Measurements from ENCODE around the gene GNAQ. TPM values are rescaled to one million over a fixed set of nuclear protein-coding genes. Genes with fewer than 3 reads are reported as not detected.

Gene GNAQ
- total and polyA plus RNA-seq, 2 of the 13 experiments (the other 11 are each of a cell fraction or from before 2014, with no cell fraction given): 16.5 to 17.7 TPM

GRCh38 chr9:77807846-77808750, 223.5 kb downstream of the GNAQ start (continued):
- TF ChIP-seq GRHL1 (CRISPR knock-in tag; conservative IDR thresholded peaks at IDR 0.05) (no peak), ZNF382 (CRISPR knock-in tag; IDR thresholded peaks at IDR 0.05; ENCODE audit: borderline replicate concordance) (no peak), BATF2 (CRISPR knock-in tag; IDR thresholded peaks at IDR 0.05) (no peak), ZNF329 (CRISPR knock-in tag; IDR thresholded peaks at IDR 0.05; ENCODE audit: low read depth) (no peak), GPN1 (CRISPR knock-in tag; IDR thresholded peaks at IDR 0.05; ENCODE audit: borderline replicate concordance) (no peak), ARNTL (CRISPR knock-in tag; IDR thresholded peaks at IDR 0.05) (no peak), SPEN (CRISPR knock-in tag; IDR thresholded peaks at IDR 0.05; ENCODE audit: low read depth) (no peak; the same call in 1 of the 2 replicates), ZNF749 (CRISPR knock-in tag; IDR thresholded peaks at IDR 0.05; ENCODE audit: borderline replicate concordance) (no peak), EZH2 (conservative IDR thresholded peaks at IDR 0.05; ENCODE audit: low read depth, low read length) (no peak), JUND (CRISPR knock-in tag; IDR thresholded peaks at IDR 0.05) (no peak), PRPF4 (IDR thresholded peaks at IDR 0.05; ENCODE audit: low read depth, low read length, poor library complexity, severe bottlenecking) (no peak), ZNF350 (CRISPR knock-in tag; IDR thresholded peaks at IDR 0.05; ENCODE audit: borderline replicate concordance, low read depth) (no peak), FOXA3 (CRISPR knock-in tag; IDR thresholded peaks at IDR 0.05) (peak; percentile 37), ZNF18 (CRISPR knock-in tag; IDR thresholded peaks at IDR 0.05; ENCODE audit: insufficient replicate concordance) (no peak), NR3C1 (CRISPR knock-in tag; IDR thresholded peaks at IDR 0.05) (no peak), SRF (IDR thresholded peaks at IDR 0.05; ENCODE audit: low read depth, low read length) (peak; percentile 85), GTF2F1 (IDR thresholded peaks at IDR 0.05; ENCODE audit: low read length) (no peak), THAP7 (CRISPR knock-in tag; IDR thresholded peaks at IDR 0.05) (no peak)

All from HepG2 (cell line).